Erythroblast (primary cell): ENCODE results near the gene VWA3B.

Experiments used
- GATA1 ChIP-seq: IDR thresholded peaks from 2 replicates; pipeline ENCODE4 v1.6.1; 2011; ENCODE audit warnings: low read depth, mild to moderate bottlenecking, control low read depth, low read length, moderate library complexity
- POLR2A ChIP-seq: IDR thresholded peaks from 2 replicates; pipeline ENCODE4 v1.6.1; 2011; ENCODE audit warnings: mild to moderate bottlenecking, low read length

DNA sequence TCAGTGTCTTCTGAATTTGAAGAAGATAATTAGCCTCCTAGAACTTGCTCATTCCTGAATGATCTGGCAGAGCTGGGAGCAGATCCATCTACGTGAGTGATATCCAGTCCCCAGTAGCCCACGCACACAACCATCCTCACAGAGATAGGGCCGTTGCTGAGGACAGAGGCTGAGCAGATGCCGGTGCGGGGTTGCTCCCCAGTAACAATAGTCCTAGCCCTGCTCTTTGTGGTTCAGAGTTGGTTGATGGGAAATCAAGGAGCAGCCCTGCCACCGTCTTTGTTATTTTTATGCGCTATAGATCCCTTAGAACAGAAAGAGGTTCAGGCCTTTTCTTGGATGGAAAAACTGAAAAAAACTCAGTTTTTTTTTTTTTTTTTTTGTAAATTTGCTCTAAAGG, 69.3 kb downstream of the VWA3B start:
- TF ChIP-seq POLR2A (no peak), GATA1 (no peak)
